Pulmonary artery endothelial cell (primary cell): ENCODE measurements around the gene MPPE1. TPM values are rescaled to one million over a fixed set of nuclear protein-coding genes. Genes with fewer than 3 reads are reported as not detected.
"Not testable (repeated sequence)": the region's sequence is repeated elsewhere in the genome, so short reads cannot be mapped to it uniquely, and the experiment has no call there.

Experiments used
- DNase-seq: peaks from one replicate; pipeline ENCODE4 v3.0.0-alpha.2; 2011; ENCODE audit warnings: low read depth, low spot score
- total RNA-seq: library from RNA; depleted of rRNA; stranded (reverse); fragments of >200 nt; gene quantifications from 2 replicates; pipeline ENCODE4 v1.2.3, GENCODE V29; 2014

MPPE1 gene
- total RNA-seq, 1 donor from 2014 or later = 14.8 TPM

DNA sequence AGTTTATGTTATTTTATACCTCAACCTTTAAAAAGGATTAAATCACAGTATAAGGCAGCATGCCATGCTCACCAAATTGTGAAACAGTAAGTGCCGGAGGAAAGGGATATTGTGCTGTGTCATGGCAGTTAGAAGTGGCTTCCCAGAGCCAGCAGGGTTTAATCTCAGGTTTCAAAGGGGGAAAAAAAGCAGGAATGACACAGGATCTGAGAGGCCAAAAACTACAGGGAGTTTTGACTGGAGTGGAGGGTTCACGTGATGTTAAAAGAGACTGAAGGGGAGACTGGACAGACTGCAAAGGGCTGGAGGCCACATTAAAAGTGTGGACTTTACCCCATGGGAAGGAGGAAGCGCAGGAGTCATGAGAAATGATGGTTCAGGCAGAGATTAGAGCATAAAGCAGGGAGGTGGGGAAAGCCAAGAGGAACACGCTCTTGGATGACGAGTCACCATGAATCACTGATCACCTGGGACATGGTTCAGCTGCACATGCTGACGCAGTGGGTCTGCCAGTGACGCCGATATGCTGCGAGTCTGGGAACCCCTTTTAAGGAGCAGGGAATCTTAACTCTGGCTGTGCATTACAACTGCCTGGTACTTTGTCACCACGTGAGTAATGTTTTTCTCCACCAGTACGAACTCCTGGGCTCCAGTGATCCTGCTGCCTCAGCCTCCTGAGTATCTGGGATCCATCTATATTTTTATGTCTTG, 50.8 kb downstream of the MPPE1 start:
- peak; percentile 80 for DNase-seq

DNA sequence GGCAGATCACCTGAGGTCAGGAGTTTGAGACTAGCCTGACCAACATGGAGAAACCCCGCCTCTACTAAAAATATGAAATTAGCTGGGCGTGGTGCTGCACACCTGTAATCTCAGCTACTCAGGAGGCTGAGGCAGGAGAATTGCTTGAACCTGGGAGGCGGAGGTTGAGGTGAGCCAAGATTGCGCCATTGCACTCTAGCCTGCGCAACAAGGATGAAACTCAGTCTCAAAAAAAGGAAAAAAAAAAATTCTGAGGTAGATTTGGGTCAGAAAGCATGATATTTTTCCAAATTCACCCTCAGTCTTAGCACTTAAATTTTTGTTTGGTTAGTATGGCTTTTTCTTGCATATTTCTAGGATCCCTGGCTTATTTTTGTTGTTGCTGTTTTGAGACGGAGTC, 53.6 kb downstream of the MPPE1 start:
- not testable (repeated sequence) for DNase-seq

DNA sequence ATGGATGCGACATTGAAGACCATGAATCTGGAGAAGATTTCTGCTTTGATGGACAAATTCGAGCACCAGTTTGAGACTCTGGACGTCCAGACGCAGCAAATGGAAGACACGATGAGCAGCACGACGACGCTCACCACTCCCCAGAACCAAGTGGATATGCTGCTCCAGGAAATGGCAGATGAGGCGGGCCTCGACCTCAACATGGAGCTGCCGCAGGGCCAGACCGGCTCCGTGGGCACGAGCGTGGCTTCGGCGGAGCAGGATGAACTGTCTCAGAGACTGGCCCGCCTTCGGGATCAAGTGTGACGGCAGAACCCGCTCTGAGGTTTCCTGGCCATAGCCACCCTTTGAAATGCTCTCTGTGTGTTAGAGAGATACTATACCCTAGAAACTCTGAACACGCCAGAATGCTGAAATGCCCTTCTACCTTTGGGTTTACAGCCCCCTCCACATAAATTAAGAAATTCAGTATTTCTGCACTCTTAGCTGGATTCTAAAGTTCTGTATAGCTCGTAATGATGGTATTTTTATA, 56.2 kb downstream of the MPPE1 start:
- DNase-seq = no peak

DNA sequence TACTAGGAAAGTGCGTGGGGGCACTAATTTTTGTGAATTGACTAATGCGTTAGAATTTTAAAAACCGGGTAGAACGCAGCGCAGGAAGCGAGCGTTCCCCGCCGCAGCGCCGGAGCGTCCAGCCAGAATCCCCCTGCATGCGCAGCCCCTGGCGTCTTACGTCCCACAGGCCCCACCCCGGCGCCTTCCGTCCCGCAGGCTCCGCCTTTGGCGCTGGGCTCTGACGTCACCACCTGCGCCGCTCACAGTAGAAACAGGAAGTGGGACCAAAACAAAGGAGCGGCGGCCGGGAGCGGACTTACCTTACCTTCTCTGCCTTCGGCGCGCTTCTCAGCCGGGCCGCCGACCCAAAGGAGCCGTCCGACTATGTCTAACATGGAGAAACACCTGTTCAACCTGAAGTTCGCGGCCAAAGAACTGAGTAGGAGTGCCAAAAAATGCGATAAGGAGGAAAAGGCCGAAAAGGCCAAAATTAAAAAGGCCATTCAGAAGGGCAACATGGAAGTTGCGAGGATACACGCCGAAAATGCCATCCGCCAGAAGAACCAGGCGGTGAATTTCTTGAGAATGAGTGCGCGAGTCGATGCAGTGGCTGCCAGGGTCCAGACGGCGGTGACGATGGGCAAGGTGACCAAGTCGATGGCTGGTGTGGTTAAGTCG, 56.8 kb downstream of the MPPE1 start, which contains the start of gene CHMP1B:
CHMP1B (plus strand) TSS at position 268 of the 660 bp plus-strand sequence; CDS start at position 367, 99 bp downstream.
- peak; percentile 90 for DNase-seq

DNA sequence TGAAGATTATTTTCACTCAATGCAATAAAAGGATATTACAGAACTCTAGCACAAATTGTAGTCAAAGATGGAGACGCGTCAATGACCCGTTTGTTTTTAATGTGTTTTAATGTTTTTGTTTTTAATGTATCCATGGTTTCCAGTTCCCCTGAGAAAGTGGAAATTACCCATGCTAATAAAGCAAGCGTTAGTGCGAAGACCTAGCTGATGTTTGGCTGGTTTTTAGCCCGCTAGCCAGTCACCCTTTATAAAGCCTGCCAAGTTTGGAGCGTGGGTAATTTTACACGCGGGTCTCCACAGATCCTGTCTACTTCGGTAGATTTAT, 57.3 kb downstream of the MPPE1 start:
- DNase-seq = peak; percentile 30

DNA sequence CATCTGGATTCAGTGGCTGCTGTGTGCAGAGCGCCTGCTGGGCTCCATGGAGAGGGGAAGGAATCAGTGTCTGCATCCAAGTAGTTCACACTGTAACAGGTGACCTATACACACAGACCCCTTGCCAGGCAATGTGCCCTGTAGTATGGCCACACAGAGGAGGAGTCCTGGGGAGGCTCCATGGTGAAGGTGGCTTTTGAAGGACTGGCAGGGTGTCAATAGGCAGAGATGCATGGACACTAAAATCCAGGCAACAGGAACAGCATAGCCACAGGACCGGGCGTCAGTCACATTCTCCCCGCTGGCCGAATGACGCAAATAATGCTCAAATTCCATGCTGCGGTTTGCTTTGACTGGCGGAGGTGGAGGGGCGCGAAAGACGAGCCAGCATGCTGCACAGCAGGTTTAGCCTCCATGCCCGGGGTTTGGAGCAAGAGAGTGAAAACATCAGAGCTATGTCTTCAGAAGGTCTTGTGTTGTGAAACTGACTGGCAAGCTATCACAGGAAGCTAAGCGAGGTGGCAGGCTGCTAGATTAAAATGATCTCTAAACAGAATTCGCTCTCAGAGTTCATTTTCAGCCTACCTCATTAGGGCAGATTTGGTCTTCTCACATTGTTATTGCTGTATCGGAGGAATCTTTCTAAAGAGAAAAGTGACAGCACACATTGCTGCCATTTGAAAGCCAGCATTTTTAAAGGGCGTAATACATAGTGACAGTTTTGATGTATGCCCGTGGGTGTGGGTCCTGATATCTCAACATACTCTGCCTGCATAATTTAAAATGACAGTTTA, 58.1 kb downstream of the MPPE1 start:
- no peak for DNase-seq

DNA sequence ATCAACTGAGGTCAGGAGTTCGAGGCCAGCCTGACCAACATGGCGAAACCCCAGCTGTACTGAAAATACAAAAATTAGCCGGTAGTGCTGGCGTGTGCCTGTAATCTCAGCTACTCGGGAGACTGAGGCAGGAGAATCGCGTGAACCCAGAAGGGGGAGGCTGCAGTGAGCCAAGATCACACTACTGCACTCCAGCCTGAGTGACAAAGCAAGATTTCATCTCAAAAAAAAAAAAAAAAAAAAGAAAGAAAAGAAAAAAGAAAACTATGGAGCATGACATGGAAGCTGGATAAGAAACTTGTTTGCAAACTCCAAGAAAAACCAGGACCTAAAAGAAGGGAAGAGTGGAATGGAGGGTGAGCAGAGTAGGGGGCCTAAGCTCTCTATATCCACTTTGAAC, 58.8 kb downstream of the MPPE1 start:
- no peak for DNase-seq

DNA sequence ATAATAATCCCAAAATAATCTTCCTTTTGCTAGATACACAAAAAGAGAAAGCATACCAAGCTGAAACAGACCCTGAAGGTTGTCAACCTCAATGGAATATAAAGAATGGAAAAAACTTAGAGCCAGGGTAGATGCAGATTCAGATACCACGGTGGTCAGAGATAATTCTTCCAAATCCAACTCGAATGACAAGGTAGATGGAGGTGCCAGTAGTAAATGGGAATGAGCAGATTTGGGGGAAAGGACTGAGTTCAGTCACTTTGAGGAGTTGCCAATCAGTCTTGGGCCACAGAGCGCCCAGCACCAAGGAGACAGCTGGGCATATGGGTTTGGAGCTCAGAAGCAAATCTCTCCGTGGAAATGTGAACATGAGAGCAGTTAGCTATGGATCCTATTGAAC, 60.3 kb downstream of the MPPE1 start:
- no peak for DNase-seq

DNA sequence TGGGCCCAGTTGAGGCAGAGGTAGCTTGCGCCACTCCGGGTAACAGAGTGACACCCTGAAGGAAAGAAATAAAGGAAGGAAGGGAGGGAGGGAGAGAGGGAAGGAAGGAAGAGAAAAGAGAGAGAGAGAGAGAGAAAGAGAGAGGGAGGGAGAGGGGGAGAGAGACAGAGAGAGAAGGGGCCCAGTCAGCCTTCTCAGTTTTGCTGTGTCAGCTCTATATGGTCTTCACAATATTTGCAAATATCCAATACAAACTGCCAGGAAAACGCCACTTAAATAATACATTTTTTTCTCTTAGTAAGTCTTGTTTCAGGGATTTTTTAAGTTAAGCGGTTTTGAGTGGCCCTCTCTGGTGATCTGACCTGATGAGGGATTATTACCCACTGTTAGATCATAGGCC, 62.5 kb downstream of the MPPE1 start:
- no peak for DNase-seq

DNA sequence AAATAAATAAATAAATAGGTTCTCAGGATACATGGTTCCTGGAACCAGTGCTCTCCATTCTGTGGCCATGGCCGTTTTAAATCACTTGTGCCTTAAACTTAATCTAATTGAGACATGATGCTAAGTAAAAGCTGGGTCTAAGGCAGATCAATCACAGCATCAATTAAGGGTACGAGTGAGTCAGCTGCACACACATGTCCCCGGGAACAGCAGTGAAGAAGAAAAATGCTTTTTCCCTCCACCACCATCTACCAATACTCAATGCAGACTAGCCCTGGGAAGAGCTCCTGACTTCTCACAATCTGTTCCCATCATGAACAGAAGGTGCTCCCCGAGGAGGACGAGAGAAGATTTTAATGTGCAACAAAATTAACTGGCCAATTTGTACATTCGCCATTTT, 63.7 kb downstream of the MPPE1 start:
- DNase-seq = no peak

DNA sequence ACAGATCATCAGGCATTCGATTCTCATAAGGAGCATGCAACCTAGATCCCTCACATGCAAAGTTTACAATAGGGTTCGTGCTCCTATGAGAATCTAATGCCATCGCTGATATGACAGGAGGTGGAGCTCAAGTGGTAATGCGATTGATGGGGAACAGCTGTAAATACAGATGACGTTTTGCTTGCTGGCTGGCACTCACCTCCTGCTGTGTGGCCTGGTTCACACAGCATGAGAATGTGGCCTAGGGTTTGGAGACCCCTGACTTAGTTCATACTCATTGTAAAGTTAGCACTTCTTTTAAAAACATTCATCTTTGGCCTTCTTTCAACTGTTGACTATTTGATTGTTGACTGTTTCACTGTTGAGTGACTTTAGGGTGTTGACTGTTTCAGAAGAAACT, 65.6 kb downstream of the MPPE1 start:
- DNase-seq = no peak

DNA sequence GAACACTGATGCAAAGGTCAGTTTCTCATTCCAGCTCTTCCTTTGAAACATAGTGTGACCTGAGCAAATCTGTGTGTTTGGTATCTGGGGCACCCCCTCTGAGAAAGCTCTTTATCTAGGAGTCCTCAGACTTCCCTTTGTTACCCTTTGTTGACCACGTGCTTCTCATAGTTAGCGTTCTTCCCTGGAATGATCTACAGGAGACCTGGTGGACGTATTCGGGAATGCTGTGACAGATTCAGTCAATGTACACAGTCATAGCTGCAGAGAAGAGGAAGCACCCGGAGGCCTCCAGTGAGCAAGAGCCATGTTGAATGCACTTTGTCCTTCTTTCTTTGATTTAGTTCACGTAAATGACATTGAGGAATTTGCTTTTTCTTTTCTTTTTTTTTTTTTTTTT, 67.6 kb downstream of the MPPE1 start:
- no peak for DNase-seq

DNA sequence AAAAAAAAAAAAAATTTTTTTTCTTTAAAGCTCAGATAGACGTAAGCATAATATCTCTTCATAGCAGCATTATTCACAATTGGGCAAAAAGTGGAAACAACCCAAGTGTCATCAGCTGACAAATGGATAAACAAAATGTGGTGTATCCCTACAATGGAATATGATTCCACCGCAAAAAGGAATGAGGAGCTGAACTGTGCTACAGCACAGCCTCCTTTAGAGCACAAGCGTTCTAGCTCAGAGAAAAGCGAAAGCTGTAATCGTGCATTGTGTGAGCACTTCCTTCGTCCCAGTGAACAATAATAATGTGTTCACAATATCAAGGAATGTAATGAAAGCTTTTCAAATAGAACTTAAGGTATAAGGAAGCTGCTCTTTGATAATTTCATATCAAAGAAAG, 68.6 kb downstream of the MPPE1 start:
- no peak for DNase-seq

DNA sequence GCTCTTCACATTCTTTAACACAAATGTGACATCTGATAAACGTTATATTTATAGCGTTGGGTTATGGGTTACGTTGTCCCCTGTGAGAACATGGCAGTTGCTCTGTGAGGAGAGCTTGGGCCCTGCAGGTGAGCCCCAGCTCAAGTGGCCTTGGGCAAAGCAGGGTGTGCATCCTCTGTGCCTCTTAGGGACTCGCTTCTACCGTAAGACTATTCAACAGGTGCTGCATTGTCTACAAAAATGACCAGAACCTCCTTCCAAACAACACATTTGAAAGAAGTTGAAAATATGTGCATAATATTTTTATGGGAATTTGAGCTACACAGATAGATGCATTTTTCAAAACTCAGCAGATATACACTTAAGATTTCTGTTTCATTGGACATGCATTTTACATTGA, 73.3 kb downstream of the MPPE1 start:
- no peak for DNase-seq

Other genes starting within 250 kb of the MPPE1 start
- 0.18 and 0.46 TPM in 2 replicates for gene GNAL, start 219.1 kb downstream of the MPPE1 start, total RNA-seq
- 48.0 and 63.4 TPM in 2 replicates for gene CHMP1B, start 56.9 kb downstream of the MPPE1 start, total RNA-seq
- 6.7 and 10.2 TPM in 2 replicates for gene IMPA2, start 73.2 kb upstream of the MPPE1 start, total RNA-seq
- not detected in 2 replicates for gene ANKRD62, start 185.5 kb upstream of the MPPE1 start, total RNA-seq